Stomach (tissue), 9 donors: ENCODE data around the gene CBX4. TPM values are rescaled to one million over a fixed set of nuclear protein-coding genes. Genes with fewer than 3 reads are reported as not detected.

ENCODE experiments used
- DNase-seq, 2 donors: peaks; one replicate each; pipeline versions ENCODE4 v3.0.0 to v3.0.0-alpha.2; 2013 to 2019
- H3K27ac ChIP-seq, 5 donors: fragments of 200-600 bp in 4 of 5; sonication (generic) in 4 of 5; one replicate each; pipeline ENCODE4 v1.5.1; 2013 to 2019; ENCODE audit warnings: mild to moderate bottlenecking in 1 of 5, moderate library complexity in 1 of 5
- H3K27me3 ChIP-seq, 3 donors: fragments of 200-600 bp; sonication (generic); one replicate each; pipeline ENCODE4 v1.5.1; 2017 to 2019; ENCODE audit warnings: mixed run types in 1 of 3
- H3K36me3 ChIP-seq, 4 donors: fragments of 200-600 bp; sonication (generic); 1 replicate in 3 of 4; 2 replicates in 1 of 4; pipeline ENCODE4 v1.5.1; 2016 to 2019
- H3K4me1 ChIP-seq, 4 donors: fragments of 200-600 bp; sonication (generic); one replicate each; pipeline ENCODE4 v1.5.1; 2016 to 2019
- H3K4me3 ChIP-seq, 4 donors: fragments of 200-600 bp; sonication (generic) in 3 of 4; one replicate each; pipeline ENCODE4 v1.5.1; 2016 to 2019; ENCODE audit warnings: mild to moderate bottlenecking in 1 of 4
- H3K9me3 ChIP-seq, 4 donors: fragments of 200-600 bp; sonication (generic); one replicate each; pipeline ENCODE4 v1.5.1; 2016 to 2019
- EP300 ChIP-seq: sonication (generic); formaldehyde crosslinking; IDR thresholded peaks from one replicate; pipeline ENCODE4 v1.6.1; 2017; ENCODE audit warnings: antibody characterized with exemption
- POLR2A ChIP-seq, 4 donors: fragments of 450-650 bp; IDR thresholded peaks; one replicate each; pipeline ENCODE4 v1.6.1; 2016; ENCODE audit warnings: antibody characterized with exemption in 4 of 4, control low read depth in 2 of 4, mild to moderate bottlenecking in 1 of 4, moderate library complexity in 1 of 4
- POLR2AphosphoS5 ChIP-seq, 3 donors: sonication (generic); formaldehyde crosslinking; IDR thresholded peaks; one replicate each; pipeline ENCODE4 v1.6.1; 2016; ENCODE audit warnings: antibody characterized with exemption in 3 of 3
- WGBS, 5 donors: extraction: QIAGEN DNeasy Blood & Tissue Kit in 3 of 5; methylation state at CpG; one replicate each; pipeline versions ENCODE4 v1.1.5 to v1.1.7; 2013 to 2018; 5-methylcytosine and 5-hydroxymethylcytosine counted together
- intact Hi-C: fragments of 100-400 bp; cut with DNase I; formaldehyde crosslinking; loops from one replicate; pipeline ENCODE4 v1.15.1; 2023; ENCODE audit warnings: low total_unique reads
- polyA plus RNA-seq, 3 donors: library from polyadenylated mRNA; stranded (reverse); fragments of 200-250 nt; gene quantifications; one replicate each; pipeline ENCODE4 v1.2.3, GENCODE V29; 2013
- total RNA-seq, 5 donors: library from RNA; depleted of rRNA; stranded (reverse); fragments of >200 nt; gene quantifications; one replicate each; pipeline versions ENCODE4 v1.1.0 to v1.2.3, GENCODE V29; 2014 to 2016
- TF ChIP-seq, protein P1 (sequence below), 7 experiments: fragments of 450-650 bp in 4 of 7; fragments of 200-600 bp in 3 of 7; sonication (generic) in 3 of 7; IDR thresholded peaks; one replicate each; pipeline ENCODE4 v1.5.1; 2016 to 2019; ENCODE audit warnings: antibody characterized with exemption in 7 of 7, control low read depth in 2 of 7, mild to moderate bottlenecking in 1 of 7
- donor health status: healthy with polysubstance abuse.
- donor health status: Bipolar disorder and iron deficiency.
- donor health status: healthy.

CBX4 gene
- total and polyA plus RNA-seq, 8 donors = 1.8 to 10.6 (median 8.3) TPM

DNA sequence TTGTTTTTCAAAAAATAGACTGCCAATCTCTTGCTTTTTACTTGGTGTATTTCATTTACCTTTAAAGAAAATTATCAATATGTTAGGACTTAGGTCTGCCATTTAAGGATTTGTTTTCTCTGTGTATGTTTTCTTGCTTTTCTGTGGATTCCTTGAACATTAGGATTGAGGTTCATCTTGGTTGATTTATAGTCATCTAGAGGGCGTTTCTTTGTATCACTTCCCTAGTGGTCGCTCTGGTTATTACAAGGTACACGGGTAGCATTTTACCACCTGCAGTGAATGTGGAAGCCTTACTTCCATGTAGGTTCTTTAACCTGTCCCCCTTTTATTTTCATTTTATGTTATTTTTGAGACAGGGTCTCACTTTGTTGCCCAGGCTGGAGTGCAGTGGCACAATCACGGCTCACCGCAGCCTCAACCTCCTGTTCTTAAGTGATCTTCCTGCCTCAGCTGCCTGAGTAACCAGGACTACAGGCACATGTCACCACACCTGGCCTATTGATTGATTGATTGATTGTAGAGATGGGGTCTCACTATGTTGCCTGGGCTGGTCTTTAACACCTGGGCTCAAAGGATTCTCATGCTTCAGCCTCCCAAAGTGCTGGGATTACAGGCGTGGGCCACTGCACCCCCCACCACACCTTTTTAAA lies 35.2 kb upstream of the CBX4 start:
- intact Hi-C loops = no loop called here
- Histone ChIP-seq H3K36me3 (no peaks in the 10 kb centered on the region), H3K4me1 (no peaks in the 10 kb centered on the region), H3K4me3 (no peak overlapping the region), H3K9me3 (no peaks in the 10 kb centered on the region), H3K27ac (no peak overlapping the region), H3K27me3 (peaks cover 0 to 49% (median 0%) of the 10 kb centered on the region in 3 donors)
- TF ChIP-seq EP300 = no peak
- TF ChIP-seq, protein P1, sequence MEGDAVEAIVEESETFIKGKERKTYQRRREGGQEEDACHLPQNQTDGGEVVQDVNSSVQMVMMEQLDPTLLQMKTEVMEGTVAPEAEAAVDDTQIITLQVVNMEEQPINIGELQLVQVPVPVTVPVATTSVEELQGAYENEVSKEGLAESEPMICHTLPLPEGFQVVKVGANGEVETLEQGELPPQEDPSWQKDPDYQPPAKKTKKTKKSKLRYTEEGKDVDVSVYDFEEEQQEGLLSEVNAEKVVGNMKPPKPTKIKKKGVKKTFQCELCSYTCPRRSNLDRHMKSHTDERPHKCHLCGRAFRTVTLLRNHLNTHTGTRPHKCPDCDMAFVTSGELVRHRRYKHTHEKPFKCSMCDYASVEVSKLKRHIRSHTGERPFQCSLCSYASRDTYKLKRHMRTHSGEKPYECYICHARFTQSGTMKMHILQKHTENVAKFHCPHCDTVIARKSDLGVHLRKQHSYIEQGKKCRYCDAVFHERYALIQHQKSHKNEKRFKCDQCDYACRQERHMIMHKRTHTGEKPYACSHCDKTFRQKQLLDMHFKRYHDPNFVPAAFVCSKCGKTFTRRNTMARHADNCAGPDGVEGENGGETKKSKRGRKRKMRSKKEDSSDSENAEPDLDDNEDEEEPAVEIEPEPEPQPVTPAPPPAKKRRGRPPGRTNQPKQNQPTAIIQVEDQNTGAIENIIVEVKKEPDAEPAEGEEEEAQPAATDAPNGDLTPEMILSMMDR (IDR thresholded peaks at IDR 0.05) = peak in 4 of 7 experiments; percentile 36 to 57 (median 40)
- 27 to 43% (median 33%) methylated on average over 6 of the region's 6 CpGs for WGBS, 5 donors
- DNase-seq = peak in 1 of 2 donors; percentile 68

DNA sequence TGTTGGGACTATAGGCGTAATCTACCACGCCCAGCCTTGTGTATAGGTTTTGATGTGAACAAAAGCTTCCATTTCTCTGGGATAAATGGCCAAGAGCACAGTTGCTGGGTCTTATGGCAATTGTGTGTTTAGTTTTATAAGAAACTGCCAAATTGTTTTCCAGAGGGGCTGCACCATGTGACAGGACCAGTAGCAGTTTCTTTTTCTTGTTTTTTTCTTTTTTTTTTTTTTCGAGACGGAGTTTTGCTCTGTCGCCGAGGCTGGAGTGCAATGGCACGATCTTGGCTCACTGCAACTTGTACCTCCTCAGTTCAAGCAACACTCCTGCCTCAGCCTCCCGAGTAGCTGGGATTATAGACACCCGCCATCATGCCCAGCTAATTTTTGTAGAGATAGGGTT lies 34.3 kb upstream of the CBX4 start:
- H3K9me3 ChIP-seq = no peaks in the 10 kb centered on the region
- no peak overlapping the region for H3K27ac ChIP-seq
- H3K4me3 ChIP-seq = no peak overlapping the region
- intact Hi-C loops = no loop called here
- DNase-seq = no peak
- peaks cover 0 to 57% (median 0%) of the 10 kb centered on the region in 3 donors for H3K27me3 ChIP-seq
- 85 to 94% (median 91%) methylated on average over 9 of the region's 9 CpGs for WGBS, 5 donors
- H3K4me1 ChIP-seq = no peaks in the 10 kb centered on the region
- no peaks in the 10 kb centered on the region for H3K36me3 ChIP-seq
- TF ChIP-seq POLR2AphosphoS5 (IDR thresholded peaks at IDR 0.05) = no peak
- no peak for TF ChIP-seq POLR2A (IDR thresholded peaks at IDR 0.05)
- TF ChIP-seq, protein P1 (IDR thresholded peaks at IDR 0.05) = no peak
- no peak for TF ChIP-seq EP300

DNA sequence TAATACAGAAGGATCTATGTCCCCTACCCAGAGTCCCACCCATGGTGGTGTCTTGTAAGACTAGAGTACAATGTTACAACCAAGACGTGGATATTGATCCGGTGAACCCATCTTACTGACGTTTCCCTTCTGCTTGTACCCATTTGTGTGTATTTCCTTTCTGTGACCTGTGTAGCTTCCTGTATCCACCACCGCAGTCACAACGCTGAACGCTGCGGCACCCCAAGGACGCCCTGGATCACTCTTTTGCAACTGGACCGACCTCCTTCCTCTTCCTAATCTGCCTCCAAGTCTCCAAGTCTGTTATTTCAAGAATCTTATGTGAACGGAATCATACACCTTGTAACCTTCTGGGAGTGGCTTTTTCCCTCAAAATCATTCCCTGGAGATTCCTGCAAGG lies 33.5 kb upstream of the CBX4 start:
- peaks cover 0 to 49% (median 0%) of the 10 kb centered on the region in 3 donors for H3K27me3 ChIP-seq
- no peaks in the 10 kb centered on the region for H3K9me3 ChIP-seq
- no peak overlapping the region for H3K4me3 ChIP-seq
- TF ChIP-seq, protein P1 (IDR thresholded peaks at IDR 0.05) = no peak
- no peak for TF ChIP-seq POLR2A (IDR thresholded peaks at IDR 0.05)
- no peak for TF ChIP-seq EP300
- no peak for TF ChIP-seq POLR2AphosphoS5 (IDR thresholded peaks at IDR 0.05)
- 72 to 89% (median 76%) methylated on average over 10 of the region's 10 CpGs for WGBS, 5 donors
- H3K4me1 ChIP-seq = no peaks in the 10 kb centered on the region
- no peak overlapping the region for H3K27ac ChIP-seq
- intact Hi-C loops = no loop called here
- DNase-seq = no peak
- no peaks in the 10 kb centered on the region for H3K36me3 ChIP-seq

DNA sequence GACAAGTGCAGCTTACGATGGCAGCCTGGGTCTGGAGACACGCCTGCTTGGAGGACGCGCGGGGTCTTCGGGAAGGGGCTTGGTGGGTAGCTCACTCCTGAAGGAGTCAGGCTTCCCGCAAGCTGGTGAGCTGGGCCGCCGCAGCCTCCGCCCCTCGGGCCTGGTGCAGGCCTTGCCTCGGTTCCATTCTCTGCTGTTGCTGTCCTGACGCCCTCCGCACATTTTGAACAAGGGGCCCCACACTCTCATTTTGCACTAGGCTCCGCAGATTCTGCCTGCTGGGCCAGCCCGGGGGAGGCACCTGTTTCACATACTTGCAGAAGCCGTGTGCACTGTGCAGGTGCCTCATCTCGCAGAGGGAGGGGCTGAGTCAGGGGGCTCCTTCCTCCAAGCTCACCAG lies 31.9 kb upstream of the CBX4 start:
- WGBS, 5 donors = 83 to 92% (median 91%) methylated on average over 10 to 18 of the region's 18 CpGs
- TF ChIP-seq, protein P1 (IDR thresholded peaks at IDR 0.05) = no peak
- TF ChIP-seq POLR2AphosphoS5 (IDR thresholded peaks at IDR 0.05) (no peak), POLR2A (IDR thresholded peaks at IDR 0.05) (no peak), EP300 (no peak)
- Histone ChIP-seq H3K27me3 (peaks cover 0 to 53% (median 0%) of the 10 kb centered on the region in 3 donors), H3K9me3 (no peaks in the 10 kb centered on the region), H3K4me1 (no peaks in the 10 kb centered on the region), H3K27ac (no peak overlapping the region), H3K36me3 (no peaks in the 10 kb centered on the region), H3K4me3 (no peak overlapping the region)
- no peak for DNase-seq
- intact Hi-C loops = no loop called here
